ENCODE results near the gene WWC2.
A peak's percentile ranks its signal among the peaks of the same experiment; 100 is the strongest.

WWC2 gene

DNA sequence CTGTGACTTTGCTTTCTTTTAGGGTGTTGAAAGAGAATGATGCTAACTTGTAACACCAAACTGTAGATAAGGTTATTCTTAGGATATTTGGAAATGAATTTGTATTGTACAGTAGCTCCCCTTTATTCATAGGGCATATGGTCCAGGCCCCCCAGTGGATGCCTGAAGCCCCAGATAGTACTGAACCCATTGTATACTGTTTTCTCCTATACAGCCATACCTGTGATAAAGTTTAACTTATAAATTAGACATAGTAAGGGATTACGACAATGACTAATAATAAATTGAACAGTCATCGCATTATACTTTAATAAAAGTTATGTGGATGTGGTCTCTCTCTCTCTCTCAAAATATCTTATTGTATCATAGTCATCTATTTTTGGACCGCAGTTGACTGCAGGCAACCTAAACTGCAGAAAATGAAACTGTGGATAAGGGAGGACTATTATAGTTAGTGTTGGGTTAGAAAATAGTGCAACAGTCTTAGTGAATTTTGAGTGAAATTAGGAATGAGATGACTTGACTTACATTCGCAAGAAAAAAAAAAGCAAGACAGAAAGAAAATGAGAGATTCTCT lies 115.9 kb downstream of the WWC2 start:
- TF ChIP-seq, protein P1, sequence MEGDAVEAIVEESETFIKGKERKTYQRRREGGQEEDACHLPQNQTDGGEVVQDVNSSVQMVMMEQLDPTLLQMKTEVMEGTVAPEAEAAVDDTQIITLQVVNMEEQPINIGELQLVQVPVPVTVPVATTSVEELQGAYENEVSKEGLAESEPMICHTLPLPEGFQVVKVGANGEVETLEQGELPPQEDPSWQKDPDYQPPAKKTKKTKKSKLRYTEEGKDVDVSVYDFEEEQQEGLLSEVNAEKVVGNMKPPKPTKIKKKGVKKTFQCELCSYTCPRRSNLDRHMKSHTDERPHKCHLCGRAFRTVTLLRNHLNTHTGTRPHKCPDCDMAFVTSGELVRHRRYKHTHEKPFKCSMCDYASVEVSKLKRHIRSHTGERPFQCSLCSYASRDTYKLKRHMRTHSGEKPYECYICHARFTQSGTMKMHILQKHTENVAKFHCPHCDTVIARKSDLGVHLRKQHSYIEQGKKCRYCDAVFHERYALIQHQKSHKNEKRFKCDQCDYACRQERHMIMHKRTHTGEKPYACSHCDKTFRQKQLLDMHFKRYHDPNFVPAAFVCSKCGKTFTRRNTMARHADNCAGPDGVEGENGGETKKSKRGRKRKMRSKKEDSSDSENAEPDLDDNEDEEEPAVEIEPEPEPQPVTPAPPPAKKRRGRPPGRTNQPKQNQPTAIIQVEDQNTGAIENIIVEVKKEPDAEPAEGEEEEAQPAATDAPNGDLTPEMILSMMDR (IDR thresholded peaks at IDR 0.05; ENCODE audit: low read depth, low read length): no peak
- H3K4me3 ChIP-seq (ENCODE audit: low read depth, low read length): no peak overlapping the region
- DNase-seq (ENCODE audit: low read depth, low spot score): no peak
- in situ Hi-C loops (cut with HindIII; ENCODE audit: low sequenced_read_pairs): no loop called here

DNA sequence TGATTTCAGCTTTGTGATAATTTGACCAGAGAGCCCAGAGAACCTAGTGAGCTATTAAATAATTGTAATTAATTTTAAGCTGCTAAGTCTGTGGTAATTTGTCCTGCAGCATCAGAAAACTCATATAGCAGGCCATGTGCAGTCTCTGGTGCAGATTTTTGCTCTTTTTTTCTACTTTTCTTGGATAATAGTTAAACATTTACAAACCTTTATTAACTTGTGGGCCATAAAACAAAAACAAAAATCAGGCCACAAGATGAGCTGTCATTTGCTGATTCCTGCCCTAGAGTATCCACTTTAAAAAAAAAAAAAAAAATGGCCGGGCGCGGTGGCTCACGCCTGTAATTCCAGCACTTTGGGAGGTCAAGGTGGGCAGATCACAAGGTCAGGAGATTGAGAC lies 121.2 kb downstream of the WWC2 start:
- no peak overlapping the region for H3K4me3 ChIP-seq (ENCODE audit: low read depth, low read length)
- DNase-seq (ENCODE audit: low read depth, low spot score): no peak
- TF ChIP-seq, protein P1 (IDR thresholded peaks at IDR 0.05; ENCODE audit: low read depth, low read length): no peak
- in situ Hi-C loops (cut with HindIII; ENCODE audit: low sequenced_read_pairs): no loop called here

DNA sequence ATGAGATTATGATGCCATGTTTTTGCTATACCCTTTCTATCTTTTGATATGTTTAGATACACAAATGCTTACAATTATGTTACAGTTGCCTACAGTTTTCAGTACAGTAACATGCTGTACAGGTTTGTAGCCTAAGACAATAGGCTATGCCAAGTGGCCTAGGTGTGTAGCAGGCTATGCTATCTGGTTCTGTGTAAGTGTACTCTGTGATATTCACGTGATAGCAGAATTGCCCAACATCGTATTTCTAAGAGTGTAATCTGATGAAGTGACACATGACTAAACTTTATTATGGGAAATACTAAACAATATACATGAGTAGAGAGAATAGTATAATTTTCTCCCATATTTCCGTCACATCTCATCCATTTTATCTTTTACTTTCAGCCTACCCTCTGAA lies 124.0 kb downstream of the WWC2 start:
- TF ChIP-seq, protein P1 (IDR thresholded peaks at IDR 0.05; ENCODE audit: low read depth, low read length): no peak
- no peak for DNase-seq (ENCODE audit: low read depth, low spot score)
- in situ Hi-C loops (cut with HindIII; ENCODE audit: low sequenced_read_pairs): no loop called here
- no peak overlapping the region for H3K4me3 ChIP-seq (ENCODE audit: low read depth, low read length)

DNA sequence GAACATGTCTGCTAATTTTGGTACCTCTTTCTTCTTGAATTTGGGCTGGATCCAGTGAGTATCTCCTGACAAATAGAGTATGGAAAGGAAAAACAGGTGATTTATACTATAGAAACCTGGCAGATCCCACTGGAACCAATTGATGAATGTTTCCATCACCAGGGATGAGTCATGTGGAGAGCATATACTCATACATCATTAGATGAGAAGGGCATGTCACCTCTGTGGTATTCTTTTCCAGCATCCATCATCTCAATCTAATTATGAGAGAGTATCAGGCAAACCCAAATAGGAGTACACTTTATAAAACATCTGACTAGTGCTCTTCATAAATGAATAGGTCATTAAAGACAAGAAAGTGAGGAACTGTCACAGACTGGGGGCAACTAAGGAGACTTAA lies 130.3 kb downstream of the WWC2 start:
- in situ Hi-C loops (cut with HindIII; ENCODE audit: low sequenced_read_pairs): no loop called here
- H3K4me3 ChIP-seq (ENCODE audit: low read depth, low read length): no peak overlapping the region
- TF ChIP-seq, protein P1 (IDR thresholded peaks at IDR 0.05; ENCODE audit: low read depth, low read length): no peak
- DNase-seq (ENCODE audit: low read depth, low spot score): no peak

DNA sequence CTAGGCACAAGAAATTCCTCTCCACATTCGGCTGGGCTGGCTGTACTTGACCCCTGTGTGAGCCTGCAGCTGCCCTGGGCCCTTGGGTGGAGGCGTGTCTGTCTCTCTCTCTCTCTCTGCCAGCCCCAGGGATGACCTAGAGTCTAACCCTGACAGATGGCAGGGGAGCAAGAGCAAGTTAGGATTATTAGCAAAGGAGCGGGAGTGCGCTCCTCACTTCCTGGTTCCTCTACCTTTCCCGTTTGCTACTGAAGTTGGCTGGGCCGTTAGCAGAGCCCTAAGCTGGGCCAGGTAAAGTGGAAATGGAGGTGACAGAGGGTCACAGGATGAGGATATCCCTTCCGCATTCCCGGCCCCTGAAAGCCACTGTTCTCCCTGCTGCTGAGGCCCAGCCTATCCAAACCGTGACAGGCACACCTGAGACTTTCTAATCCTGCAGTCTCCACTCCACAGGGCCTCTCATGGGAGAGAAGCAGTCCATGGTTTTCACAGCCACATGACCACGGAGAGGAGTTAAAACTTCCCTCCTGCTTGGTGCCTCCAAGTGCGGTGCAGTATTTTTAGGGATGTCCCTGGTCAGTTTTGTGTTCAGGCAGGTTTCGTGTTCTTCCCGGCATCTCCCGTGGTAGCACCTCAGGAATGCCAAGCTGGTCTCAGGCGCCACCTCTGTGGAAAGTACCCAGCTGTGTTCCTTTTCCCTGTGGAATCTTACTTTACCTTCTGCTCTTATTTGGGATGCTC lies 141.7 kb downstream of the WWC2 start:
- no peak overlapping the region for H3K4me3 ChIP-seq (ENCODE audit: low read depth, low read length)
- TF ChIP-seq, protein P1 (IDR thresholded peaks at IDR 0.05; ENCODE audit: low read depth, low read length): no peak
- DNase-seq (ENCODE audit: low read depth, low spot score): no peak
- in situ Hi-C loops (cut with HindIII; ENCODE audit: low sequenced_read_pairs): no loop called here

DNA sequence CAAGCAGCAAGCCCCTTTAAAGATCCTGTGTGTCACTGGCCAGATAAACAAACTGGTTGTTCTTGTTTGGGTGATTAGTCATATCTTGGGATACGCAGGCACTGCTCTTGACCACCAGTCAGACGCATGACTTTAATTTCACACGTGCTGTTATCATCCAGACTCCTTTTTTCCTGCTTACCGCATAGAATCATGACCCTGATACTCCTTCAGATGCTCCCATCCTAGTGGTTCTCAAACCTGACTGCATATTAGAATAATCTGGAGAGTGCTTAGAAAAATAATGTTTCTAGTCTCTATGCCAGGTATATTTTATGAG lies 142.2 kb downstream of the WWC2 start:
- peak; percentile 72 for DNase-seq (ENCODE audit: low read depth, low spot score)
- in situ Hi-C loops (cut with HindIII; ENCODE audit: low sequenced_read_pairs): no loop called here
- TF ChIP-seq, protein P1 (IDR thresholded peaks at IDR 0.05; ENCODE audit: low read depth, low read length): no peak

More for the DNA sequence above, 142.2 kb downstream of the WWC2 start:
- H3K4me3 ChIP-seq (ENCODE audit: low read depth, low read length): no peak overlapping the region
